KMS-11 (cell line): ENCODE results near the gene SEC24B.

Experiments used
- H2AFZ ChIP-seq: fragments of 200-600 bp; sonication (generic); 2 replicates; pipeline ENCODE4 v1.6.1; 2016; ENCODE audit warnings: antibody characterized with exemption, mixed run types, low read depth
- H3K27ac ChIP-seq: fragments of 200-600 bp; sonication (generic); 2 replicates; pipeline ENCODE4 v1.6.1; 2016; ENCODE audit warnings: mild to moderate bottlenecking, mixed run types
- H3K27me3 ChIP-seq: fragments of 200-600 bp; sonication (generic); 2 replicates; pipeline ENCODE4 v1.6.1; 2017; ENCODE audit warnings: mild to moderate bottlenecking, low read depth, mixed run types, moderate library complexity; ENCODE audit not compliant: insufficient read depth
- H3K36me3 ChIP-seq: fragments of 200-600 bp; sonication (generic); 2 replicates; pipeline ENCODE4 v1.6.1; 2017; ENCODE audit warnings: mild to moderate bottlenecking, mixed run types; ENCODE audit not compliant: insufficient read depth
- H3K4me1 ChIP-seq: fragments of 200-600 bp; sonication (generic); 2 replicates; pipeline ENCODE4 v1.6.1; 2016; ENCODE audit warnings: mild to moderate bottlenecking, low read depth, mixed run types; ENCODE audit not compliant: poor library complexity, severe bottlenecking
- H3K4me2 ChIP-seq: fragments of 200-600 bp; sonication (generic); 2 replicates; pipeline ENCODE4 v1.7.0; 2016; ENCODE audit warnings: mild to moderate bottlenecking, mixed run types
- H3K4me3 ChIP-seq: fragments of 200-600 bp; sonication (generic); IDR thresholded peaks from 2 replicates; pipeline ENCODE4 v1.6.1; 2017; ENCODE audit warnings: low read depth, low read length, mixed read lengths; ENCODE audit not compliant: insufficient read depth
- H3K79me2 ChIP-seq: fragments of 200-600 bp; sonication (generic); 2 replicates; pipeline ENCODE4 v1.6.1; 2016; ENCODE audit warnings: low read depth, mixed run types; ENCODE audit not compliant: insufficient read depth
- H3K9ac ChIP-seq: fragments of 200-600 bp; sonication (generic); 2 replicates; pipeline ENCODE4 v1.6.1; 2016; ENCODE audit warnings: mild to moderate bottlenecking, mixed run types
- H4K20me1 ChIP-seq: fragments of 200-600 bp; sonication (generic); 2 replicates; pipeline ENCODE4 v1.6.1; 2016; ENCODE audit warnings: mild to moderate bottlenecking, mixed run types; ENCODE audit not compliant: insufficient read depth
- TF ChIP-seq, protein P1 (sequence below): fragments of 200-600 bp; sonication (generic); conservative IDR thresholded peaks from 2 replicates; pipeline ENCODE4 v1.6.1; 2017; ENCODE audit warnings: low read depth, mild to moderate bottlenecking, antibody characterized with exemption, low read length, moderate library complexity, mixed read lengths

Gene SEC24B

DNA sequence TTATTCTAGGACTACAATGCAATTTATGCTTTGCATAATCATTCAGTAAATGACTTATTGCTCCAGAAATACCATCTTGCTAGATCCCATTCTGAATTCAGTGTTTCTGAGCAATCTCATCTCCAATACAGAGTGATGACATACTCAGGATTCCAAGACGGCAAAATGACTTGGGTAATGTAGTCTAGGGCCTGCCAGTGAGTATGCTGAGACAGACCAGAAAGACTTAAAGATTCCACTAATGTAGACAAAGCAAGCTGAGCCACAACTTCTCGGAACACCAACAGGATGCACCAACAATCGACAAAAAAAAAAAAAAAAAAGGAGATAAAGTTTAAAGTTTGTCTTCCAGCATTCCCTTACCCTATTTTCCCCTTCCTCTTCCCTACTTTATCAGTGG lies 919 bp upstream of the SEC24B start:
- Histone ChIP-seq H2AFZ (peak overlapping the region; percentile 97), H3K4me3 (no peak overlapping the region), H3K4me2 (peak overlapping the region; percentile 99), H4K20me1 (peaks cover 15% of the 10 kb centered on the region; the same call in 1 of the 2 replicates), H3K9ac (peak overlapping the region; percentile 65), H3K4me1 (peaks cover 36% of the 10 kb centered on the region), H3K27ac (no peak overlapping the region), H3K79me2 (peaks cover 45% of the 10 kb centered on the region), H3K36me3 (no peaks in the 10 kb centered on the region), H3K27me3 (no peaks in the 10 kb centered on the region)
- TF ChIP-seq, protein P1, sequence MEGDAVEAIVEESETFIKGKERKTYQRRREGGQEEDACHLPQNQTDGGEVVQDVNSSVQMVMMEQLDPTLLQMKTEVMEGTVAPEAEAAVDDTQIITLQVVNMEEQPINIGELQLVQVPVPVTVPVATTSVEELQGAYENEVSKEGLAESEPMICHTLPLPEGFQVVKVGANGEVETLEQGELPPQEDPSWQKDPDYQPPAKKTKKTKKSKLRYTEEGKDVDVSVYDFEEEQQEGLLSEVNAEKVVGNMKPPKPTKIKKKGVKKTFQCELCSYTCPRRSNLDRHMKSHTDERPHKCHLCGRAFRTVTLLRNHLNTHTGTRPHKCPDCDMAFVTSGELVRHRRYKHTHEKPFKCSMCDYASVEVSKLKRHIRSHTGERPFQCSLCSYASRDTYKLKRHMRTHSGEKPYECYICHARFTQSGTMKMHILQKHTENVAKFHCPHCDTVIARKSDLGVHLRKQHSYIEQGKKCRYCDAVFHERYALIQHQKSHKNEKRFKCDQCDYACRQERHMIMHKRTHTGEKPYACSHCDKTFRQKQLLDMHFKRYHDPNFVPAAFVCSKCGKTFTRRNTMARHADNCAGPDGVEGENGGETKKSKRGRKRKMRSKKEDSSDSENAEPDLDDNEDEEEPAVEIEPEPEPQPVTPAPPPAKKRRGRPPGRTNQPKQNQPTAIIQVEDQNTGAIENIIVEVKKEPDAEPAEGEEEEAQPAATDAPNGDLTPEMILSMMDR, result no peak

DNA sequence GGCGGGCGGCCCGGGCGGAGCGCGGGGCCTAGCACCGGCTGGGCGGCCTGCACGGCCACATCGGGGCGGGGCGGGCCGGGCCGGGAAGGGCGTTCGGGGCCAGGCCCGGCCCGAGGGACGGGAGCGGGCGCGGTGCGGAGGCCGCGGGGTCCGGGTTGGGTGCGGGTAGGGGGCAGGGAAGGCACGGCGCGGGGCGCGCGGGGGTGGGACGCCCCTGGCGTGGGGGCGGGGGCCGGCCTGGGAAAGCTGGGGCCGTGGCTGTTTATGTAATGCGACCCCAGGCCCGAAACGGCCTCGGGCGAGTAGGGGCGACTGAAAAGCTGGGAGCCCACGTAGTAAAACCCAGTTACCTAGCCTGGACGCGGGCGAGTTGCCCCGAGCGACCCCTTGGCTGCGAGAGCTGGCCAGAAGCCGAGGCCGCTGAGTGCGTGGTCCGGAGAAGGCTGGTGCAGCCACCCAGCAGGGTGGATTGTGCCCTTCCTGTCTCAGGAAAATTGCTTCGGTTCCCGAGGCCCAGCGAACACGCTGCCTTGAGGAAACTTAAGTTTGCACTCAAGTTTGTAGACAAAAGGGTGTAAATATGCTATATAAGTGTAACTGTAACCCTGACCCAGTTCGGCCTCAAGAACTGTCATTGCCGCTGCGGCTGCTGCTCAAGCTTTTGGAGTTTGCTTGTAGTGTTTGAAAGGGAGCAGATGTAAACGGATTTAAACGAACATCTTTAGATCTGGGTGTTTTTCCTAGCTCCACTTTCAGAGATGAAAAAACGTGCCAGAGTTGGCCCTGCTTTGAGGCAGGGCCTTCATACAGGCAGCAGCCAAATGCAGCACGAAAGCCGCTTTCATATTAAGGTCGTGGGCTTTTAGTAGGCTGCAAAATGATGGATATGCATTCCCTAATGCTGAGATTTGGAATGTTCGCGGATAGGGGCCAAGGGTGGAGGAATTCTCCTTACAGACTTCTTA lies 674 bp downstream of the SEC24B start:
- Histone ChIP-seq H4K20me1 (peaks cover 20% of the 10 kb centered on the region; the same call in 1 of the 2 replicates), H3K4me3 (peak overlapping the region; percentile 33), H2AFZ (peak overlapping the region; percentile 97), H3K9ac (peak overlapping the region; percentile 65; the same call in 1 of the 2 replicates), H3K4me2 (peak overlapping the region; percentile 70), H3K36me3 (no peaks in the 10 kb centered on the region), H3K4me1 (peaks cover 36% of the 10 kb centered on the region), H3K27ac (peak overlapping the region; percentile 10; the same call in 1 of the 2 replicates), H3K27me3 (no peaks in the 10 kb centered on the region), H3K79me2 (peaks cover 61% of the 10 kb centered on the region)
- TF ChIP-seq, protein P1, result no peak

DNA sequence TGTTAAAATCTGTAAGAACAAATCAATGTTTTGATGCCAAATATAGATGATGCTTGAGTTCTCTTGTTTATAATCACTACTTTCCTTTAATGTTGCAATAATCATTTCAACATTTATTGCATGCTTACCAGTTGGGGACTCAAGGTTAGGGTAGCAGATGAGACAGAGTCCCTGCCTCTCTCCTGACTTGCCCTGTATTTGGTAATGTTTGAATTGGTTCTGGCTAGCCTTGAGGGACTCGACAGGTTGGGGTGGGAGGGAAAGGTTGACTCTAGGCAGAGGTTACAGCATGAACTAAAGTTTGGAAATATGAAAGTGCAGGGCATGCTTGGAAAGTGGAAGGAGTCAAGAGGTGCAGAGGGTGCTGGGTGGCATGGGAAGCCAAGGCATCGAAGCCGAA lies 2.0 kb downstream of the SEC24B start:
- Histone ChIP-seq H2AFZ (no peak overlapping the region), H3K27ac (no peak overlapping the region), H3K79me2 (peaks cover 72% of the 10 kb centered on the region), H4K20me1 (peaks cover 20% of the 10 kb centered on the region; the same call in 1 of the 2 replicates), H3K36me3 (no peaks in the 10 kb centered on the region), H3K9ac (no peak overlapping the region), H3K4me1 (peaks cover 36% of the 10 kb centered on the region), H3K4me3 (no peak overlapping the region), H3K27me3 (no peaks in the 10 kb centered on the region), H3K4me2 (peak overlapping the region; percentile 70)
- TF ChIP-seq, protein P1, result no peak

DNA sequence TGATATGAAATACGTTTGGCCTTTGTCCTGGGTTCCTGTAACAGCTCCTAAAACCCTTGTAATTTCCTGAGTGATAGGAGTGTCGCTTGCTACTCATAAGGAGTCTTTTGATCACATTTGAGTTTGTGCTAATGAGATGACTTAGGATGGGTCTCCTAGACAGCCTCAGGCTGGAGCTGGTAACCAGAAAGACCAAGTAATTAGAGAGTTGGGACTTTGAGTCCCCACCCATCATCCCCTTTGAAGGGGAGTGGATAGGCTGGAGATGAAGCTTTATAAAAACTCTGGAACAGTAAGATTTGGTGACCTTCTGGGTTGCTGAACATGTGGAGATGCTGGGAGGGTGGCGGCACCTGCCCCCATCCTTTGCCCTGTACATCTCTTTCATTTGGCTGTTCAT lies 2.9 kb downstream of the SEC24B start:
- peaks cover 20% of the 10 kb centered on the region; the same call in 1 of the 2 replicates for H4K20me1 ChIP-seq
- H3K9ac ChIP-seq, result no peak overlapping the region
- TF ChIP-seq, protein P1, result no peak
- no peak overlapping the region for H2AFZ ChIP-seq
- H3K79me2 ChIP-seq, result peaks cover 81% of the 10 kb centered on the region
- H3K4me1 ChIP-seq, result peaks cover 36% of the 10 kb centered on the region
- H3K27ac ChIP-seq, result no peak overlapping the region
- peak overlapping the region; percentile 70; the same call in 1 of the 2 replicates for H3K4me2 ChIP-seq
- H3K36me3 ChIP-seq, result no peaks in the 10 kb centered on the region
- H3K4me3 ChIP-seq, result no peak overlapping the region
- no peaks in the 10 kb centered on the region for H3K27me3 ChIP-seq
